ENCODE results near the gene CAPN9.
"Not testable (repeated sequence)": the region's sequence is repeated elsewhere in the genome, so short reads cannot be mapped to it uniquely, and the experiment has no call there.

The CAPN9 gene

DNA sequence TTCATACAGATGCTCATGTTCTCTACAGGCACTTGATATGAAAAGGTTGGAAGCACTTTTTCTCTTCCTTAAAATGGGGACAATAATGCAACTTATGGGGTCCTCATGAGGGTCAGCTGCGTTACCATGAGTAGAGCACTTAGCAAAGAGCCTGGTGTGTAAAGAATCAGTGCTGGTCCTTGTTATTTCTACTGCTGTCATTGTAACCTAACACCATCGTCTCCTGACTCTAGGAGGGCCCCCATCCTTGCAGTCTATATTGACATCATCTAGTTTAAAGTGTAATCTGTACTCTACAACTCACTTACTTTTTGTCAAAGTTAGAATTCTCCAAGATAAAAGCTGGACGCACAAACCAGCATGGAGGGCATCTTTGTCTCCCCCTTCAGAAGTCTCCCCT is 2.4 kb downstream of the CAPN9 start:
- no peak for DNase-seq

DNA sequence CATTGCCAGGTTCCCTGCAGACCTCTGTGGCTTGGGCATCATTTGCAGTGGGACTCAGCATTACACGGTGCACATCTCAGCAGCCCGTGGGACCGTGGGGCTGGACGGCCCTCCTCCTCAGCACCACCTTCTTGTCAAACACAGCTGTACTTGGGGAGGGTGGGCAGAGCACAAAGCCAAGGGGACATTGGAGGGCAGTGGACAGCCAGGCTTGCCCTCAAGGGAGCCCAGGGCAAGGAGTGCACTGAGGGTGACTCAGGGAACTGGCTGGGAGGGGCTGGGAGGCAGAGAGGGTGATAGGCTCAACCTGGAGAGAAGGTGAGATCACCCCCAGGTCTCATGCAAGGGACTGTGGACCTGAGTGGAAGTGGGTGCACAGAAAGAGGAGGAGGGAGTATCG is 3.4 kb downstream of the CAPN9 start:
- DNase-seq: no peak

DNA sequence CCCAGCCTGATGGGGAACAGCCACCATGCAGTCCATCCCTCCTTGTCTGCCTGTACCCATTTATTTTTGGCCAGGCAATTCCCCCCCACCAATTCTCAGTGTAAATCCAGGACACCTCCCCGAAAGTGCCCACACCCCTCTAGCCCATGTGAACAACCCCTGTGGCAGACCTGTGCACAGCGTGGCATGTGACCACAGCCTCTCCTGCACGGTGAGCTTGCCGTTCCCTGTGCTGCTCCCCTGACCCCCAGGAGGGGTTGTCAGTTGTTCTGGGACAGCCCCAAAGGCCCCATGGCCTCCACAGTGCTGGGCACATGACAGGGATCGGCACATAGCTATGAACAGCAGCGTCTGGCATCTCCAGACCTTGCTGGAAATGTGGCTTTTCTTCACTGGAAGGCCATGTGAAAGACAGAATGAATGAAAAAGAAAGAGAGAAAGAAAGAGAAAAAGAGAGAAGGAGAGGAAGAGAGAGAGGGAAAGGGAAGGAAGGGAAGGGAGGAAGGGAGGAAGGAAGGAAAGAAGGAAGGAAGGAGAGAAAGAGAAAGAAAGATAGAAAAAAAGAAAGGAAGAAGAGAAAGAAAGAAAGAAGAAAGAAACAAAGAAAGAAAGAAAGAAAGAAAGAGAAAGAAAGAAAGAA is 3.9 kb downstream of the CAPN9 start:
- DNase-seq: no peak

DNA sequence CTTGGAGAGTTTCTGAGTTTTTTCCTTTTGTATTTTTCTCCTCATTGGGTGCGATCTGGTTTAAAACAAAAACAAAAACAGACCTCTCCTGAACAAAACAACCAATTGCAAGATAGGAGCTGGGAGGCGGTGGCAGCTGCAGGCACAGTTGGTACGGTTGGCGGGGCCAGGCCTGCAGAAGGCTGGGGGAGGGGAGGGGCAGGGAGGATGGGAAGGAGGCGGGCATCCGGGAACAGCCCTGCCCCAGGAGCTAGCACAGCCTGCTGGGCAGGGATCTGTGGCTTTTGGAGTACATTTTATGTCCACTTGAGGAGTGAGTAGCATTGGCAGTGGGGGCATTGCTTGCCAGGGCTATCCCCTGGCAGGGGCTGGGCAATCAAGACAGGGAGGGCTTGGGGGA is 5.2 kb downstream of the CAPN9 start:
- no peak for DNase-seq

DNA sequence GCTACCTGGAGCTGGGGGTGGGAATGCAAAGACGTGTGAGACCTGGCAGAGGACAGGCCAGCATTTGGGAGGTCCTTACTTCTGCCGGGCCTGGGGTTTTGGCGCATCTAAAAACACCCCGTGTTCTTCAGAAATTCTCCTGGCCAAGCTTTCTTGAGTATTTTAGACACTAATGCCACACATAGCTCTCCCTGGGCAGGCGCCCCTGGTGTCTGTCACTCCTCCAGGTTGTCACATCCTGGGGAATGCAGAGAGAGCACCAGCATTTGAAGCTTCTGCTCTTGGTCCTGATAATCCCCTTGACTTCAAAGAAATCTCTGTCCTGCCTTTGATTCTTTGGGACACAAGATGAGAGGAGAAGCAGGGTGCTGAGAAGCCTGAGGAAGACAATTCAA is 6.0 kb downstream of the CAPN9 start:
- no peak for DNase-seq

DNA sequence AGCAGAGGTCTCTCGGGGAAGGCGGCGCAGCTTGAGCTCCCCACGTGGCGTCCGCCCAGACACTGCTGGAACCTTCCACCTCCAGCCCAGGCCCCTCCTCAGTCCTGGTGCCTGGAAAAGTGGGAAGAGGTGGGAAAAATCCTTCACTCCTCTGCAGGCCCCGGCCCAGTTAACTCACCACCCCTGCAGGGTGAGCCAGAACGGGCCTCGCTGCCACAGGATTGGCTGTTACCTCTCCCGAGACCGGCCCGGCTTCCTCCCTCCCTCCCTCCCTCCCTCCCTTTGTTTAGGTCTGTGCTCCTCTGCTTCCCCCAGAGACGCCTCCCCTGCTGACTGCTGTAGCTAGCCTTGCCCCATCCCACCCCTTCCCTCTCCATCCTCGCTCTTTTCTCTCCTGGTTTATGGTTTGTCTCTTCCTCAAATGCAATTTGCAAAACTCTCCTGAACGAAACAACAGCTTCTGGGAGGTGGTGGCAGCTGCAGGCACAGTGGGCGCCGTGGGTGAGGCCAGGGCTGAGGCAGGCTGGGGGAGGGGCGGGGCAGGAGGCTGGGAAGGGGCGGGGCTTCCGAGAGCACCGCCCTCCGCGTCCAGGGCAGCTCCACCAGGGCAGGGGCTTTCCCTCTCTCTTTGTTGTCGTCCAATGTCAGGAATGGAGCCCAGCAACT is 6.5 kb downstream of the CAPN9 start:
- DNase-seq: peak; percentile 13

DNA sequence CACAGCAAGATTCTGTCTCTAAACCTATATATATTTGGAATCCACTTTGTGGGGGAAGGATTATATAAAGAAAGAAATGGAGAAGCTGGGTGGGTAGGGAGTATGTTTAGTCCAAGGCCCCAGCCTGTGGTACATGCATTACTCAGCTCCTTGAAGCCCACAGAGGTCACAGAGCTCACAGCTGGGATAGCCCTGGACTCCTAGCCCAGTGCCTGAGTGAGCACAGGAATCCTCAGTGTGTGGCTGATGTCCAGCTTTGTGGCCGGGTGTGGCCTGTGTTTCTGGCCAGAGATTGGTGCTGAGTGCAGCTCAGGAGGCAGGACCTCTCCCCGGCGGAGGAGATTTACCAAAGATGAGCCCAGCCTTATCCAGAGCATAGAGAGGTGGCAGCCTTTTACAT is 7.6 kb downstream of the CAPN9 start:
- DNase-seq: peak; percentile 88

DNA sequence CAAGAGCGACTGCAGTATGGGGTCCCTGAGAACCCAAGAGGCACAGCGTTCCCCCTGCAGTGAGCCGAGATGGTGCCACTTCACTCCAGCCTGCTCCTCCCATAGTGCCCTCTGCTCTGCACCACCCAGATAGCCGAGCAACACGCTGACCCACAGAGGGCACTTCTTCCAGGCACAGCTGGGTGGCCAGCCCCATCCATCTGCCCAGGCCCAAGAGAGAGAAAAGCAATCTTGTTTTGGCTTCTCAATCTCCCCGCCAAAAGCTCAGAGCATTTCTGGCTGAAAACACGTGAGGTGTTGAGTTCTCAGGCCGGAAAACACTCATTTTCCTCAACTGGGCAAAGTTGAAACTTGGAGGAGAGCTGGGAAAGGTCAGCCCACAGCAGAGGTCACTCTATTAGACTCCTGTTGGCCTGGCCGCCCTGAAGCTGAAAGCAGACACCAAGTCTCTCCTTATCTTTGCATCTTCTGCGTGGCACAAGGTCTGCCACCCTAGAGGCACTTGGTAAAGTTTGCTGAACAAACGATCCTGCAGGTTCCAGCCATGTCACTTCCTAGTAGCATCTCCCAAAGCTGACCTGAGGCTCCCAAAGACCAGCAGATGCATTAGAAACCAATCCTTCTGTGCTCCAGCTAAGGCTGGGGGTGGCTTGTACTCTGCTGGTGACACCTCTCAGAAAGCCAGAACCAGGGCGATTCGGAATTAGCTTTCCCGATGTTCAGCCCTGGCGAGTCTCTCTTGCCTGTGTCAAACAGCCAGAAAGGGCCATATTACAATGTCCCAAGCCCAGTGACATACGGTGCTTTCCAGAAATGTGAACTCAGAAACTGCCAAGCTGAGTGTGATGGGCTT is 10.9 kb downstream of the CAPN9 start:
- DNase-seq: no peak

DNA sequence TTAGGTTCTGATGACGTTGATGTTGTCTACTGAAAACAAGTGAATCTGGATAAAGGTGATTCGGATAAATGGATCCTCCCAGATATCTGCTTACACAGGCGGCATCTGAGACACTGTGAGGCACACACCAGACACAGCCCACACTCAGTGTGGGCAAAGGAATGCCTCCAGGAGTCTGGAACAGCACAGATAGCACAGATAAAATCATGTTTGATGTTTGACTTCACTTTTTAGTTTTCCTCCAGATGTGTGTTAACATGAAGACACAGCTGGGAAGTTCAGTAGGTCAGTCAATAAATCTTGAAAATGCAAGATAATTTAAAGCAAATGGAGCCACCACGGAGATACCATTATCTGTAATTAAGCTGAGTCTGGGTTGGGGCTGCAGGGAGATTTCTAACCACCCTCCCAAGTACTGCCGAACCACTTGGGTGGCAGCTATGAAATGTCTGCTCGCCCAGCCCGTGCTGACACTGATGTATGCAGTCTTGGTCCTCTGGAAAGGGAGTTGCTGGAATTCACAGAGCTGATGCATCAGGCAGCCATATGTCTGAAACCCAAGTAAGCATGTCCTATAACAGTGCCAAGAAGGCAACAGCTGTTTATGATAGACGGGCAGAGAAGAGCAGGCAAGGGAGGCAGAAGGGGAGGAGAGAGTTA is 11.7 kb downstream of the CAPN9 start:
- DNase-seq: peak; percentile 15

DNA sequence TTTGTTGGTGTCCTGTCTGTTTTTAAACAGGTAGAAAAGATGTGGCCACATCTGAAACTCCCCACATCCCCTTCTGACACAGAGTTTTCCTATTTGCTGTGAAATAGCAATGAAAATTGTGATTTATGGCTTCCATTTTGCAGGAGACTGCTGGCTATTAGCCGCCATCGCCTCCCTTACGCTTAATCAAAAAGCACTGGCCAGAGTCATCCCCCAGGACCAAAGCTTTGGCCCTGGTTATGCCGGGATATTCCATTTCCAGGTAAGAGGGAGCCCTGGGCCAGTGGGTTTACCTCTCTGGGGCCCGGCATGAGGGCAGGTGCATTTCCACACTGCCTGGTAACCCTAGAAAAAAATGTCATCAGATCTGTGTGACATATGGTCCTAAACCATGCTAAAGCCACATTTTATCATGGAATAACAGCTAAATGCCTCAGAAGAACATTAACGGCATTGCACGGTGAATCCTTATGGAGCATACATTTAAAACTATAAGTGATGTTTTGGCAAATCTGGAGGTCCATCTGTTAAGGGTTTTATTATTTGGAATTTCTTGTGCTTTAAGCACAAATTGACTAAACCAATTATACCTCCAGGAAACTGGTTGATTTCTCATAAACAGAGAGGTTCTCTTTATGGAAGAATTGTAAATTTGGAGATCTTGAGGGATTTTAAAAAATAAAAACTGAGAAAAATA is 12.3 kb downstream of the CAPN9 start:
- no peak for DNase-seq

DNA sequence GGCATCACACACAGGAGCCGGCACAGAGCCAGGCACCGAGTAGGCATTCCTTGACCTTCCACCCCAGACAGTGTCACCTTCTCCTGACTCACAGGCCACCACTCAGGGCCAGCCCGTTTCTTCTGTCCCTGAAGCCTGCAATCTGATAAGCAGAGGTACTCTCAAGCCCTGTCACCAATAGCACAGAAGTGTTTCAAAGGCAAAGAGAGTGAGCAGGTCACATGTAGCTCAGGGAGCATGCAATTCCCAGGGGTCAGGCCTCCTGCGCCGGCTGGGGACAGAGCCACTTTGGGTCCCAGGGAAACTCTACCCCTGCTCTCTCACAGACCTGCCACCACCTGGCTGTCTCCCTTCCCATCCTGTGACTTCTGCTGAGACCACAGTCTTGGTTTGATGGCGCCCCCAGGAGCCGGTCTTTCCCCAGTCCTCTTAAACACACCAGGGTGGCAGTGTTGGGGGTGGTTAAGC is 13.2 kb downstream of the CAPN9 start:
- no peak for DNase-seq

DNA sequence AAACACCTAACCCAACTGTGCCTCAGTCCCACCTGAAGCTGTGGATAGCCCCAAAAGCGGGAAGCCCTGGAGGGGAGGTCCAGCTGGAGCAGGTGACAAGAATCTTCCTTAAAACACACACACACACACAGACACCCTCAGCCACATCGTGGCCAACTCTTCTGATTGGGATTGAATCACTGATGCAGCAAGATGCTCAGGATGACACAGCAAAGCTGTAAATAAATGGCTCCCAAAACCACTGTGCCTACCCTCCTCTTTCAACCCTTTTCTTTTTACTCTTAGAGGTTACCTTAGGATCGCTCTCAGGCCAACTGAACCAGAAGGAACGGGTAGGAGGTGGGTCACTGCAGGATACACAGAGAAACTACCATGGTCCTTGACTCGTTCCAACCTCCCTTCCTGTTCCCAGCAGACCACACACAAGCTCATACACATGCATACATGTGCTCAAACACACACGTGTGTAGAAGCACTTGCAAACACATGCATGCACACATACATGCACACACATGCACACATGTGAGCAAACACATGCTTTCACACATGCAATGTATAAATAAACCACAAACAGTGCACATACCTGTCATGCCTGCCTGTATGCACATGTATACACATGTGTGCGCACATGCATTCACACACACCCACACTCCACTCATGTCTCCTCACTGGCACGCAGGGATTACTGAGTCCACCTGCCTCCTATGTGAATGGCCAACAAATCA is 14.4 kb downstream of the CAPN9 start:
- no peak for DNase-seq

DNA sequence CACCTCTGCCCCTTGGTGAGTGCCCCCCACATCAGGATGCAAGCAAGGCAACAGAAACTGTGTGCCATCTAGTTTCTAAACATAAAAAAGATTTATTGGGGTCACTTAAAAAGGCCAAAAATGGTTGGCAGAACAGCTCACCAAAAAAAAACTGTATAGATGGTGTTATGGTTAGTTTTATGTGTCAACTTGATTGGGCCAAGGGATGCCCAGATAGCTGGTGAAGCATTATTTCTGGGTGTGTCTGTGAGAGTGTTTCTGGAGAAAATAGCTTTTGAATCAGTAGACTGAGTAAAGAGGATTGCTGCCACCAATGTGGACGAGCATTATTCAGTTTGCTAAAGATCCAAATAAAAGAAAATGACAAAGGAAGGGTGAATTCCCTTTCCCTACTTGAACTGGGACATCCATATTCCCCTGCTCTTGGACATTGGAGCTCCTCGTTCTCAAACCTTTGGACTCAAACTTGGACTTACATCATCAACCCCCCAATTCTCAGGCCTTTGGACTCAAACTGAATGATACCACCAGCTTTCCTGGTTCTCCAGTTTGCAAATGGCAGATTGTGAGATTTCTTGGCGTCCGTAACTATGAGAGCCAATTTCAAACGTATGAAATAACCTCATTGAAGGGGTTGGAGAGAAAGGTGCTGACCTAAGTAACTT is 16.9 kb downstream of the CAPN9 start:
- DNase-seq: no peak

DNA sequence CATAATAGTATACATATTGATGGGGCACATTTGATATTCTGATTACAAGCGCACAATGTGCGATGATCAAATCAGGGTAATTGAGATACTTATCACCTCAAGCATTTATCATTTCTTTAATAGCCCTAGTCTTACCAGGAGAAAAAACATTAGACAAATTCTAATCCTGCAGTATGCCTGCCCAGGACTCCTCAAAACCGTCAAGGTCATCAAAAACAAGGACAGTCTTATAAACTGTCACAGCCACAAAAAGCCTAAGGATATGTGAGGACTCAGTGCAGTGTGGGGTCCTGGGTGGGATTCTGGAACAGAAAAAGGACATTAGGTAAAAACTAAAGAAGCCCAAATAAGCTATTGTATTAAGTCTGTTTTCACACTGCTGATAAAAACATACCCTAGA is 19.1 kb downstream of the CAPN9 start:
- DNase-seq: no peak

DNA sequence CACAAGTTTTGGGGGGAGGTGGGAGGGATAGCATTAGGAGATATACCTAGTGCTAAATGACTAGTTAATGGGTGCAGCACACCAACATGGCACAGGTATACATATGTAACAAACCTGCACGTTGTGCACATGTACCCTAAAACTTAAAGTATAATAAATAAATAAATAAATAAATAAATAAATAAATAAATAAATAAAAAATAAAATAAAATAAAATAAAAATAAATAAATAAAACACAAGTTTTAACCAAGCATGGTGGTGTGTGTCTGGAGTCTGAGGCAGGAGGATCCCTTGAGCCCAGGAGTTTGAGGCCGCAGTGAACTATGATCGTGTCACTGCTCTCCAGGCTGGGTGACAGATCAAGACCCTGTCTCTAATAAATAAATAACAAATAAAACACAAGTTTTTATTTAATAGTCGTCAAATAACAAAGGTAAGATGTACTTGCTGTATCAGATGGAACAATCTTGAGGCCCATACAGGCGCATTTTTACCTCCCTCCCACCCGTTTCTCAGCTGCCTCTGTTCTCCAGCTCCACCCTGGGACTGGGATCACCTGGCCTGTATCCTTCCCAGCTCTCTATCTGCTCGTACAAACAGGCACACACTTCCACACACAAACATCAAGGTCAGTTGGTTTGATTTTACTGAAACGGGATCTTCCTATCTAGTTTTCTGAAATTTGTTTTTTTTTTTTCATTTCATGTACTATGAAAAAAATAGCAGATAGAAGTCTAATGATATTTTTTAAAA is 20.8 kb downstream of the CAPN9 start:
- not testable (repeated sequence) for DNase-seq

DNA sequence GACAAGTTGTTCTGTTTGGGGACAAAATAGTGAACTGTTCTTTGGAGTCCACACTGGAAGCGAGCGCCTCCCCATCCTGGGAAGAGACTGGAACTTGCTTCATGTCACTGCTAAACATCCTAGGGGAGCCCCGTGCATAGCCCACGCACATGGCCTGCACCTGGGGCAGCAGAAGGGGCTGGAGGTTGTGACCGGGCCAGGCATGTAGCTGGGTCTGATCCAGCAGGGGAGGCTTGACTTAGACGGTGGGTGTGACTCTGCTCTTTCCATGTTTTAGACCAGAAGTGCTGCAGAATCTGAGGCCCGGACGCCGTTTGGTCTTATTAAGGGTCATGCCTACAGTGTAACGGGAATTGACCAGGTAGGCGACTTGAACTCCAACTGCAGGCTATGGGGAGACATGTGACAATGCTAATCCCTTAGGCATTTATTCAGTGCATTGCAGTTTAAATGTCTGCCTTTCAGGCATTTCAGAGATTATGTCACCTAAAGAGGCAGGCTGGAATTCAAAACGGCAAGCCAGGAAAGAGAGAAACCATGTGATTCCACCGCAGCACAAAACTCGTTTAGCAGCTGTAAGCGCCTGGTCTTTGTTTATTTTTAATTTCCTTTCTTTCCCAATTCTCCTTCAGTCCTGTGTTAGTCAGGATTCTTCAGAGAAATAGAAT is 21.8 kb downstream of the CAPN9 start:
- peak; percentile 83 for DNase-seq

DNA sequence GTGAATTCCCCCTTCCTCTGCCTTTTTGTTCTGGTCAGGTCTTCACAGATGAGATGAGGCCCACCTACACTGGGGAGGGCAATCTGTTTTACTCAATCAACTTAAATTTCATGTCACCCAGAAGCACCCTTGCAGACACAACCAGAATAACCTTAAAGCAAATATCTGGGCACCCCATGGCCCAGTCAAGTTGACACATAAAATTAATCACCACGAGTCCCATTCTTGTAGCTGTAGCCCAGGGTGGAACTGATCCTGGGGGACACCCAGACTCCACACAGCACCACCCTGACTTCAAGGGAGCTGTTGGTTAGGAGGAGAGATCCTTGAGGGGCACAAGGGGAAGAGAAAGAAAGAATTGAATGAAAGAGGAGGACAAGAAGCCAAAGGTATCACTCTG is 23.1 kb downstream of the CAPN9 start:
- no peak for DNase-seq

DNA sequence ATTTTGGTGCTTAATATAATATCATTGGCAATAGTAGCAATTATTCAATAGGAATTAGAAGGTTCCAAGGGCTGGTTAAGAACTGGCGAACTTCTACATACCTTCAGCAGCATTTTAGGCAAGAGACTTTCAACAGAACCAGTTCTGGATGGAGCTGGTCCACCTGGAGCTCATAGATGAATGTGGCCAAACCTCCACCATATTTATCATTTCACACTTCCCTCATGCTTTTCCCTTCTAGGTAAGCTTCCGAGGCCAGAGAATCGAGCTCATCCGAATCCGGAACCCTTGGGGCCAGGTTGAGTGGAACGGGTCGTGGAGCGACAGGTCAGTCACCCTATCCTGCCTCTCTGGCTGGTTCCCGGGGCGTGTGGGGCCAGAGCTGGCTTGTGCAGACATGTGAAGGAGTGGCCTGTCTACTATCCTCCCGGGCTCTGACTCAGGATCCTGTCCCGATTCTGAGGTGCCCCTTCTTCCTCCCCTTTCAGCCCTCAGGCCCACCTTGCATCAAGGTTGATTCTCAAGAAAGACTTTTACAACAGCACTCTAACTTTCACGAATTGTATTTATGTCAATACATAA is 24.7 kb downstream of the CAPN9 start:
- DNase-seq: no peak
